GM19035 (cell line): ENCODE results near the gene ADAMTS17.

Source experiments
- ATAC-seq: cut with Tn5 transposase; IDR thresholded peaks from one replicate; pipeline ENCODE4 v1.9.1; 2021; ENCODE audit not compliant: unreplicated experiment

Gene ADAMTS17

DNA sequence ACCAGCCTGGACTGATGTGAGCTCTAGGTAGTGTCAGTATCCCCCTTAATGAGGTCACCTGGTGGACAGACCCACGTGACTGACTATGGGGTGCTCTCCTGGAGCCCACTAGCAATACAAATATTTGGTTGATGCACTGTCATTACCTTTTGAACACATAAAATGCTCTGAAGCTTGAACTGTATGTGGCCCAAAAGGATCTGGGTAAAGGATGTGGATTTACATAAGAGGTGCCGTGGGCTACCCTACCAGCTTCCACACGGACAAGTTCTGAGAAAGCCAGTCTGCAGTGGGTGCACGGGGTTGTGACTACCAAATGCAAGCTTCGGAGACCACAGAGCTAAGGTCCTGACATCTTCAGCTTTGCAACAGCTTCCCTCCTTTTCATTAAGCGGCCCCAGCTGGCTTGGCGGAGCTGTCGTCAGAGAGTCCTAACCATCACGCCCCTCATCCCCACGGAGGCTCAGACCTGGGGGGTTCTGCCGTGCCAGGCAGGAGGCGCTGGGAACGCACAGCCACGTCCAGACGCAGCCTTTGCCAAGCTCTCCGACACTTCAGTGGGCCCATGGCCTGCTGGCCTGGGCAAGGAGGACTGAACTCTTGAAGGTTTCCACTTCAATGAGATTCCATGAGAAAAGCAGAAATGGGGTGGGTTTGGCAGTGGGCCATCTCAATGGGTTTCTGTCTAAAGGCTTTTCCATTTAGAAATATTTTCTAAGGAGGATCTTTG lies 228.3 kb downstream of the ADAMTS17 start:
- ATAC-seq = no peak

DNA sequence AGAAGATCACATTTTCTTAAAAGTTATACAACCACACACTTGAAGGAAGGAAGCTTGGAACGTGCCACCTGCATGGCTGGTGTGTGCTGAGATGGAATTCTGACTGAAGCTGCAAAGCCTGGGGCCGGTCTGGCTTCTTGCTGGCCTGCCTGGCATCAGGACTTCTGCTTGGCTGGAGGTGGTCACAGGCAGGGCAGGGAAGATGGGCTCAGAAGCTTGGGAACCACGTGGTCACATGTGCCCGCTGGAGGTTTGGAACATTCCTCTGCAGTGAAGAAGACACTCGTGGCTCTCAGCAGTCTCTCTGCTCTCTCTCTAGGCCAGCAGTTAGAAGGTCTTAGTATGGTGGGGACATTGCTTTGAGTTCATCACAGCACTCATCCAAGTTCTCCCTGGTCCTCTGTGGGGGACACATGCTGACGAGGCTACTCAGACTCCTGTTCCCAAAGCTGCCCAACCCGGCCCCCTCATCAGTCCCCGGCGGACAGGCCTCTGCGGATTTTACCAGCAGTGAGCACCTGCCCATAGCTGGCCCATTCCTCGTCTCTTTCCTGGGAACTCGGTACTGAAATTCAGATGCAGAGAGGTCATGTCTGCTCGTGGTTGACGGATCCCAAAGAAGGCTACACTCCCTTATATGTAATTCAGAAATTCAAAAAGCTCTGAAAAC lies 229.0 kb downstream of the ADAMTS17 start:
- ATAC-seq = no peak

DNA sequence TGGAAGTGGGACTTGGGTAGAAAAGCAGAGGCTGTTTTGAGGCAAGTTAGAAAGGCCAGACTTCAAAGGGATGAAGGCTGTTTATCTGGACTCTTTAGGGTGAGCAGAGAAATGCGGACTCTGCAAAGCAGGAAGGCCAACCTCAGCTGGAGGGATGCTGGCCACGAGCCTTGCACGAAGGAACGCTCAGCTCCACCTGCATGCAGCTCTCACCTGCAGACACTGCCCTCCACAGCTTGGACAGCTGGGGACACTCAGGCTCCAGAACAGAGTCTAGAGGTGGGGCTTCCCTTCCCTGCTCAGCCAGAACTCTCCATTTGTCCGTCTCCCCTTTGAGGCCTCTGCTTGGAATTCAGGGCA lies 229.7 kb downstream of the ADAMTS17 start:
- no peak for ATAC-seq

DNA sequence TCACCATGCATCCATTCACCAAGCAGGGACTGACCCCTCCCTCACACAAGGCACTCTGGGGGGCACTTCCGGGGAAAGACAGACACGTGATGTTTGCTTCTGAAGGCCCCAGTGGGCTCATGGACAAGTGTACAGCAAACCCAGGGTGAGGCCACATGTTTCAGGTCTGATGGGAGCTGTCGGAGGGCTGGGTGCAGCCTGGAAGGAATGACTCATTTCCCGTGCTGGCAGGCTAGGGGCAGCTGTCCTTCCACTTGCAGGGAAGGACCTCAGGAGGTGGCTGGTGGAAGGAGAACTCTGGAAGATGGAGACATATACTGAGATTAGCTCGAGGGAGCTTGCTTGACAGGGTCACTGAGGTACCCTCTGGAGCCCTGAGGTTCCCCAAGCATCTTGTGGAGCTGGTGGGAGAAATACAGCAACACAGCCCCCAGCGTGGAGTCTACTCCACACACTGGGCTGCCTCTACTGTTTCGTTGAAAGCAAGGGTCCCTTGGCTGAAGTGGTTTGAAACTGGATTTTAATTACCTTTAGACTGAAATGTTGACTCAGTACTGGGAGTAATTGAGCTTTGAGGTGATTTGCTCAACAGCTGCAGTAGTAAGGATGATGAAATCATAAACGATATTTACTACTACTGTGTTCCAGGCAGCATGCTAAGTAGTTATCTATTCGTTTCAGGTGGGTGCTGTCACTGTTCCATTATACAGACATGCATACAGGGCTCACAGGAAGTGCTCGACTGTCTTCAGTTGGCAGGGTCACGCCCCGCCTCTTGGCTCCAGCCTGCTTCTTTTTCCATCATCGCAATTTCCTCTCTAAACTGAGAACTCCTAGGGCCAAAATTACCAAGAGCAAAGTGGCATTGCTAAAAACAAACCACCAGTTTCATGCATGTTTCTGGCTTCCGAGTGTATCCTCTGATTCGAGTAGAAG lies 230.4 kb downstream of the ADAMTS17 start:
- ATAC-seq = no peak

DNA sequence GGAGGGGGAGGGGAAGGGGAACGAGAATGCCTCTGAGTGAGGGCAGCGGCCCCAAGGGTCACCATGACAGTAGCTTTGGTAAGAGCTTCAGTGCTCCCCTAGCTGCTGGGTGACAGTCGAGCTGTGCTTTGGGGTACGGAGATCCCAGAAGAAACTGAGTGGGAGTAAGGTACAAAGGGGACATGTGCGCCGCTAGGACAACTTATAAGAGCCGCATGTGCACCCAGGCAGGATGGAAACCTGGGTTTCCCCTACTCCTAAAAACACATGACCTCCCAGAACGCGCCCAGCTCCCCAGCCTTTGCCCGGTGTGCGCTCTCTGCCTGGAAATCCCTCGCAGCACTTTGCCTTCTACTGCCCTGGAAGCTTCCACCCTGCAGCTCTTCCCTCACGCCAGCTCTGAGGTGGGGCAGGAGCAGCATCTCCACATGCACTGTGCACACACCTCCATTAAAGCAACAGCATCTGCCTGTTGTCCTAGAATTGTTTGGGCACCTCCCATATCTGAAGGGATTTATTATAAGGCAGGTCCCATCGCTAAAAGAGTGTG lies 232.2 kb downstream of the ADAMTS17 start:
- ATAC-seq = no peak

DNA sequence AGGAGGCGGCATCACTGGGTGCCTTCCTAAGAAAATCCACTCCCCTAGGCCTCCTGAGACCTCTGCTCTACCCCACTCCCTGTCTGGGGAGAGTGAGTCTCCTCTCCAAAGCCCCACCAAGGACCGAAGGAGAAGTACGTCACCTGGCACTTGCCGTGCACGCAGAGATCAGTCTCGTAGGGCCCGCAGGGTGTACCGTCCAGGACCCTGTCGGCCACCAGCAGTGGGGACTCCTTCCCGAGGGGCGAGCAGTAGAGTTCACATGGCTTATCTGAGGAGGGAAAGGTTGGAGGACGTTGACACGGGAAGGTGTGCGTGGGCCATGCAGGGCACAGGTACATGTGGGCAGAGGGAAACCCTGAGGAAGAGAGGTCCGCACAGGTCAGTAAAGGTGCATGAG lies 232.9 kb downstream of the ADAMTS17 start:
- no peak for ATAC-seq

DNA sequence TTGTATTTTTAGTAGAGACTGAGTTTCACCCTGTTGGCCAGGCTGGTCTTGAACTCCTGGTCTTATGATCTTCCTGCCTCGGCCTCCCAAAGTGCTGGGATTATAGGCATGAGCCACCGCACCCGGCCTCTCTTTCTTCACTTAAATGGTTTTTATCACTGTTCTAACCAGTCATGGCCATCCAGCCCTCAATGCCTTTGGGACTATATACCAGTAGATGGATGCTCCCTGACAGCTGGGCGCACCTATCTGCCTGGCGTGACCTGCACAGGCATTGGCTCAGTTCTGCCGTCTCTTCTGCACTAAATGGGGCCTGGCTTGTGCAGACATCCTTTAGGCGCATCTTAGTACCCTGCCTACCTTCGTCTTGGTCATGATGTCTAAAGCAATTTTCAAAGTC lies 233.4 kb downstream of the ADAMTS17 start:
- no peak for ATAC-seq

DNA sequence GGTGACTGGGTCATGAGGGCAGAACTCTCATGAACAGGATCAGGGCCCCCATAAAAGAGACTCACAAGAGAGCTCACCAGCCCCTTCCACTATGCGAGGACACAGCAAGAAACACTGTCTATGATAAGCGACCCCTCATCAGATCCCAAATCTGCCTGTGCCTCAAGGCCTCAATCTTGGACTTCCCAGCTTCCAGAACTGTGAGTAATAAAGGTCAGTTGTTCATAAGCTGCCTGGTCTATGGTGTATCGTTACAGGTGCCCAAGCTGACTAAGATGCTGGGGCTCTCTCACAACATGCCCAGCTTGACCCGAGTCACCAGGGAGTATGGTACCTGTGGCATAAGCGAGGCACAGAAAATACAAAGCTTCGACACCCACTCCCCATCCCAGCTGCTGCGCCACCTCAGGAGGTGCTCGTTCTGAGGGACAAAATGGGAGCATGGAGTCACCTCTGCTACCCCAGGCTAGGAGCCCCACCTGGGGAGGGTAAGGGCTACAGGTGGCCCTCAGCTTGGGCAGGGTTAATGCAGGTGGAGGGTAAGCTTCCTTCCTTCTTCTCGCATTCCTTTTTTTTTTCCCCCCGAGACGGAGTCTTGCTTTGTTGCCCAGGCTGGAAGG lies 234.1 kb downstream of the ADAMTS17 start:
- no peak for ATAC-seq

DNA sequence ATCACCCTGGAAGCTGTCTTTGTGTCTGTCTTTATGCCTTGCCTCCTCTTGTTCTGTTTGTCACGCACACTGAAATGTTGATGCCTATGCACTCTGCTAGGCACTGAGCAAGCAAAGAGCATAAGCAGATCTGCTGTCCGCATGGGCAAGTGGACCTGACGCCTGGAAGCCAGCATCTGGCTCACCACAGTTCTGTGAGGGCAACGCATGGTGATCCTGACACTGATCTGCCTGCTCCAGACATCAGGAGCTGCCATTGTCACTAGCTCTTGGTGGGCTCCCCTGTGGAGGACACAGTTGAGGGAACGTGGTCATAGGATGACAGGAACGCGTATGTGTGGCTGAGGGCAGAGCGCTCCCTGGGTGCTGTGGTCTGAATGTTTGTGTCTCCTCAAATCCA lies 234.6 kb downstream of the ADAMTS17 start:
- ATAC-seq = no peak

DNA sequence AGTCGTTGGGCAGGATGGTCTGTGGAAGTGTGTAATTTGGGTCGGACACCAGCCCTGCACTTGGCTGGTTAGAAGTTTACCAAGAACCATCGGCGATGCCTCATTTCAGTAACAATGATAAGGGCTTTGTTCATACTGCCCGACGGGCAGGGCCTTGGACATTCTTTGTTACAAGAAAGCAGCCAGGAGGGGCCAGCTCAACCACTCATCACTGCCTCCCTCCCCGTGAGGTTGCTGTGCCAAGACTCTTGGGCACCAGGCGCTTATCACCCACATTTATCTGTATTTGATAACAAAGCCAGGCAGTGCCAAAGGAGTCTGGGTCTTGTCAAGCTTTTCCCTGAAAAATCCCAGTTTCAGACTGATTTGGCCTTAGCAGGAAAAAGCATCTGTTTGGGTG lies 235.0 kb downstream of the ADAMTS17 start:
- ATAC-seq = no peak

DNA sequence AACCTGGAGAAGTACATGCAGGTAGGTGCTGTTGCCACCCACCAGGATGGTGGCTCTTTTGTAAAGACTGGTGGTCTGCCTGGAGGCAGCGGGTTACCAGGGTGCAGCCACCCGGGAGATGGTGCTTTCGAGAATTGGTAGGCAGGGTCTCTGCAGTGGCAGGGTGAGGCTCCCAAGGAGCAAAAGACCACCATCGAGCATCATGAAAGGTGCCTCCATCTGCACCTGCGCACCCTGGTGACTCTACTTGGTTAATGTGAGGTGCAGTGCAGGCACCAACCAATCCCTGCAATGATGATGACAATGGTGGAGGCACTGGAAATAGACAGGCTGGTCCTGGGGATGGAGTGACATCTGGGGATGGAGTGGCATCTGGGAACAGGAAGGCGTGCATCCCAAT lies 236.7 kb downstream of the ADAMTS17 start:
- ATAC-seq = no peak

DNA sequence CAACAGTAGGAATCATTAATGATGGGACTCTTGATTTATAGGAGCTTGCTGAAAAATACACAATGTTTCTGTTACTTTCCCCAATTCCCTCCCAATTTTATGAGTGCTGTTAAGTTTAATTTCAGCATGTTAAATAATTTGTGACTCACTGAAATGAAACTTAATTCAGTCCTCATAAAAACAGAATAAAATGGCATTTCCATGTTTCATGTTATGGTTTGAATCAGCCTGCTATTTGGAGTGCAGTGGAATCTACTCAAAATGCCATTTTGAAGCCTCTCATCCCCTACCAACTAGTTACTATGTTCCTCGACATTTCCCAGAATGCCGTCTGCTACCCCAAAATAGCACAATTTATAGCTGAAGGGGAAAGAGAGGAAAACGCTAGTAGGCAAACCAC lies 237.5 kb downstream of the ADAMTS17 start:
- no peak for ATAC-seq

DNA sequence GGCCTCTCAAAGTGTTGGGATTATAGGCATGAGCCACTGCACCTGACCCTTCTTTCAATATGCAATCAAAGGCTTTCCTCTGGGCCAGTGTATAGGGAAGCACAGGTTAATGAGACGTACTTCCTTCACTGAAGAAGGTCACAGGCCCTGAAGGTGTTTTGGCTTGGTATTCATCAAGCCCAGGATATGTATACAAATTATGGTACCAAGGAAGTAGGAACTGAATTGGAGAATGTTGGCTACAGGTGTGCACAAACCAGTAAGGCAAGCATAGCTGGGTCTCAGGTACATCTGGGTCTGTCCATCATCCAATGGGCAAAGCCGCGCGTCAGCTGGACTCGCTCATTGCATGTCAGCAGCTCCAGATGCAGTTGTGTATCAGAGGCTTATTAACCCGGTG lies 237.9 kb downstream of the ADAMTS17 start:
- no peak for ATAC-seq

DNA sequence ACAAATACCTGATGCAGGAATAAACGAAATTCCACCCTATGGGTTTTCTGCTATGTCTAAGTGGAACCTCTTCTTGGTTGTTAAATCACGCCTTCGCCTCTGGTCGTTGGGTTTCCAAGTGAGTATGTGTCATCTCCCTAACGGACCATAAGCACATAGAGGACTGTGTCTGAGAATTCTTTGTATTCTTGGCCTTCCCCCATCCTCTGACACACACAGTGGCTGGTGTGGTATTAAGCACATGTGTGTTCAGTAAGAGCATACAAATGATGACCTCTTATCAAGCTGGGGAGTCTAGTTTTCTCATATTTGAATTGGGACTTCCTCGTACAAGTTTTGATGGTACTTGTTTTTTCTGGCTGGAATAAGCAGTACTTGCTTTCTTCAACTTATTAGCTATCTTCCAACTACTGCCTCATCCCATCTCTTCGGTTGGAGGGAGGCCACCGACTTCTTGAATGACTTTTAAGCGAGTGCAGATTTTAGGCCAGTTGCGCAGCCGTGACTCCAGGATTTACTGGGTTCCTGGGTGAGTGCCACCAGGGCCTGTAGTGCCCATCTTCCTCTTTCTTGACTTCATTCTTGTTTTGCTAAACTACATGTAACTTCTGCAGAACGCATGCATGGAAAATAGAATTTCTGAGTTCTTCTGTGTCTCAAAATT lies 240.2 kb downstream of the ADAMTS17 start:
- no peak for ATAC-seq

DNA sequence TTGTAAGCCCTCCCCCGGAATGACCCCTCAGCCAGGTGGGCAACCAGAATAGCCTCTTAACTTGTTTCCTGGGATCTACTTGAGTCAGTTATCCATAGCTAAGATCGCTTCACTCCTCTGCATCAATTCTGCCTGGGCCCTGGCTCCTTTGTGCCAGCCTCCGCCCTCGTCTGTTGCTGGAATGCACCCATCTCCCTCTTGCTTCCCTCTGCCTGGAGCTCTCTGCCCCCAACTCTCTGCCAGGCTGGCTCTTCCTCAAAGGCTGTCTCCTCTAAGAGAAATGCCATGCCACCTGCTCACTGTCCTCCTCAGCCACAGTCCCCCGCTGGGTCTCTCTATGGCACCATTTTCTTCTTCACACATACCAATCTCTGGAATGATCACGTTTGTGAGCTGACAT lies 240.8 kb downstream of the ADAMTS17 start:
- no peak for ATAC-seq

DNA sequence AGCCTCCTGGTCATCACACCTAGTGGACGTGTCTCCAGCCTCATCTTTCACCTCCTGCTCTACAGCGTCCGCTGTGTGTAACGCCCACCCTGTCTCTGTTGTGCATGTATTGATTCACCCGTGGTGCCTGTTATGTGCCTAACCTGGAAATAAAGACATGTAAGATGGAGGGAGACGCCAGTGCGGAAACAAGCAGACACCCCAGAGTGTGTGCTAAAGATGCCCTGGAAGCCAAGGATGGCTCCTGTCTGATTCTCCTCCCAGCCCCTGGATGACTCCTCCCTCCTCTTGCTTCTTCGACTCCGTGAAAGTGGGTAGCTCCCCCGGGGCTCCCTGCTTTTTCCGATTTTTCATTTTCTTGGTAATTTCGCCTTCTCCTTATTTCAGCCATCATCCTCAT lies 241.8 kb downstream of the ADAMTS17 start:
- ATAC-seq = no peak

DNA sequence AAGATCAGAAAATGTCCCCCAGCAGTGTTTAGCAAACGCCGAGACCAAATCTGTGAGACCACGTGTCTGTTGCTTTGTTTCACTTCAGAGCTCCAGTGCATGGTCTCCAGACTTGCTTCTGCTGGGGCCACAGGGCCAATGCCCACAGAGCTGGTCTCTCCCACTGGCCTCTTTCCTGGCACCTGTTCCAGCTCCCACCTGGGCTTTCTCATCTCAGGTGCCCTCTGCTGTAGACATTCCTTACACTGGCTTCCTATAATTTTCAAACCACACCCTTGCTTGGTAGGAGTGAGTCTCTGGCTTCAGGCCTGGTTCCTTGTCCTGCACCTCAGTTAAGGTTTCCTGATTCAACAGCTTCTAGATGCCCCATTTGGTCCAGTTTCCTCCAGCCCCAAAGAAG lies 243.1 kb downstream of the ADAMTS17 start:
- ATAC-seq = no peak

DNA sequence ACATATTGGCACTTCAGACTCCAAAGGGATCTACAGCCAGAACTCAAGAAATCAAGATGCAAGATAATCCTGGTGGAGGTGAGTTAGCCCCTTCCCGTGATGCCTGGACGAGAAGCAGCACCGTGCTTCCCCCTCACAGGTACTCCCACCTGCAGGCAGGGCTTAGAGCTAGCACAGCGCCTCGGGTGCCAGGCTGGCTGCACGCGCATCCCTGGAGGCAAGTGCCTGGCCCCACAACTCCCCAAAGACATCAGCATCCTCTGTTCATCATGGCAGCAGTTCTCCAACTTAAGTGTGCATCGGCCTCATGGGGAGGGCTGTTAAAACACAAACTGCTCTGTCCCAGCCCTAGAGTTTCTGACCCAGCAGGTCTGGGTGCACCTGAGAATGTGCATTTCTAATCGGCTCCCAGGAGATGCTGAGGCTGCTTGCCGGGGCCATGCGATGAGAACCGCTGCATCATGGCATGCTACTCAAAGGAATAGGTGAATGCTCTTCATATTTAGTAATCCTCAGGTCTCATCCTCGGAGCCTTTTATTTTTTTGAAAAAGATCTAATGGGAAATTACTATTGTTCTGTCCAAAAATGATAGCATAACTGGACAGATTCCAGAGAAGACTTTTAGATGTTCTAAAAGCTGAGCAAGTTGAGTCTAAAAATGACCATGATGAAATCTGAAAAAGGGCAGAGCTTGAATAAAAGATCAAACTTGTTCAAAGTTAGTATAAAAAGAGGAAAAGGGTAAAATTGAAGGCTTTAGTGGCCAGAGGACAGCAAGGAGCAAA lies 244.2 kb downstream of the ADAMTS17 start:
- ATAC-seq = no peak

DNA sequence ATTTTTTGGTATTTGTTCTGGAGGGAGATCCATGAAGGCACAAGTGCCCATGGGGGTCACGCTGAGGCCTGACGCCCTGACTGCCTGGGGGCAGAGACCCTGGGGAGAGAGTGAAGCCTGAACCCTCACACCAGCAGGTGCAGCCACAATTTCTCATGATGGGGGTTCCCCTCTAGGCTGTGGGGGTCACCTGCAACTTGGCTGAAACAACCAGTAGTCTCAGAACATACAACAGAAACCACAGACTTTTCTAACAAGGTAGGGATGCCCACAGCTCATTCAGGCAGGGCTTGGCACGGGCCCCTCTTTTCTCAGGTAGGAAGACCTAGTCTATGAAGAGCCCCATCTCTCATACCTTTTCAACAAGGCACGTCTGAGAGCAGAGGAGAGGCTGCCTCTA lies 245.1 kb downstream of the ADAMTS17 start:
- ATAC-seq = no peak

DNA sequence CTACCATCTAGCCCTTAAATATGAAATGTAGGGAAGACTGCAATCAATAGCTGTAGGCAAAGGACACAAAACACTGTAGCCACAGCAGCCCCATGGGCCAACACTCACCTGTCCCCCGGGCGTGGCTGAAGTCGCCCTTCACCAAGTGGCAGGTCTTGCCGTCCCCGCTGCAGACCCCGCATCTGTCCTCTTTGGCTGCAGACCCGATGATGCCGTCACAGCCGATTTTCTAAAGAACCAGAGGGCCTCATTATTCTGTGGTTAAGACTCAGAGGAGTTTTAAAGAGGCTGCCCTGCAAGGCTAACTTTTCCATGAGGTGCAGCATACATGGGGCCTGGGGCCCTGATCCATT lies 245.6 kb downstream of the ADAMTS17 start:
- ATAC-seq = no peak
